HuH-7.5 (cell line): ENCODE measurements around the gene CTNNA3.

Experiments used
- DNase-seq: peaks from one replicate; pipeline ENCODE4 v3.0.0; 2011; ENCODE audit warnings: low spot score

Gene CTNNA3

GRCh38 chr10:67011981-67012380, 684.0 kb downstream of the CTNNA3 start:
- no peak for DNase-seq

DNA sequence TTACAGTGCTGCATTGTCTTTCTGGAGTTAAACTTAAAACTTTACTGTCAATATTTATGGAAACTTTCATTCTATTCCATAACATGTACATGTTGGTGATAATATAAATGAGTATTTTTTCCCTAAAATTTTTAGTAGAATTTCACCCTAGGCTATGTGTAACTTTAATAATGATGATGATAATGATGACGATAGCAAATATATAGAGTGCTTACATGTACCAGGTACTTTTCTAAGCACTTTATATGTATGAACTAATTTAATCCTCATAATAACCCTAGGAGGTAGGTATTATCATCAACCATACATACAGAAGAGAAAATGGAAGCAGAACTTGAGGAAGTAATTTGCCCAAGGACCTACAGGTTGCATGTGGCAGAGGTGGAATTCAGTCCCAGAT, 684.5 kb downstream of the CTNNA3 start:
- no peak for DNase-seq

DNA sequence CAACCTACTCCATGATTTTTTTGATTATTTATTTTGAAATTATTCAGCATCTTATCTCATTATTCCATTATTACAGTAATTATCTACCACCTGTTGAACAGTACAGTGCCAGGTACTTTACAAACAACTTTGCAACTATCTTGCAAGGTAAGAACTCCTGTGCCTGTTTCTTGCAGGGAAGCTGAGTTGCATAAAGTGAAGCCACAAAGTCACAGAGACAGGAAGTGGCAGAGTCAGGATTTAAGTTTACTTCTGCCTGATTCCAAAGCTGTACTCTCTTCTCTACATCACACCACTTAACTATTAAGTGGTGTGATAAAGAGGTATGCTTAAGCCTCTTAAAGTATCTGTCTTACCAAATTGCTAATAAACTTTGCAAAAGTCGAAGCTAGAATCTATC, 690.0 kb downstream of the CTNNA3 start:
- no peak for DNase-seq

- no peak for DNase-seq
These were observed 691.3 kb downstream of the CTNNA3 start for GRCh38 chr10:67004690-67005089.

DNA sequence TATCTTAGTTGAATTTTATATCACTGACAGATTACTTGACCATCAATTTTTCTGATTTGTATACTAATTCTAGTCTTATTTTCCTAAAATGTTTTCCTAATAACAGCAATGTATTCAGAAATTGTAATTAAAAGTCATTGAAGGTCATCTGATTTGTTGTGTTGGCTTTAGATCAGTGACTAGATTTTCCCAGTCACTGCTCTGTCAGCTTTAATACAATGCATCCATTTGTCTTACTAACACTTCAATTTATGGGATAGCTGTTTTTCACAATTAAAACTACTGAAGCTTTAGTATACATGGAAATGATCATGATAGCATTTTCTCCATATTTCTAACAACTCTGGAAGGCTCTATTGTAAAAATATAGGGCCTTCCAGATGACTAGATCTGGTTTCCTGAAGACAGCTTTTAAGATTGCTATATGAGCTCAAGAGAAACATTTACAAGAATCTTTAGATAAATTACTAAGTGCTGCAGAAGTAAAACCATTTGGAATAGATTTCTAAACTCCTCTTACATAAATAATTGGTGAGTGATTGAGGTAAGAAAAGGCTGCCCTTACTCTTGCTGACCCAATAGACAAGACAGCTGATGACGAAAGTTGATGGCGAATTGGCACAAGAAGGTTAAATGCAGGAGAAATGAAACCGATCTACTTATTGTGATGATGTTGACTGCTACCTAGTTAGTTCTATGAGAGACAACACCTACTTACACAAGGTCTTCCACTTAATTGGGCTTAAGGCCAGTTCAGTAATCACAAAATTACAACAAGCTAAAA, 696.0 kb downstream of the CTNNA3 start:
- no peak for DNase-seq

GRCh38 chr10:66996996-66997395, 699.0 kb downstream of the CTNNA3 start:
- no peak for DNase-seq

- no peak for DNase-seq
These were observed 705.7 kb downstream of the CTNNA3 start for GRCh38 chr10:66990143-66990830.

- no peak for DNase-seq
These were observed 712.5 kb downstream of the CTNNA3 start for GRCh38 chr10:66983475-66983818.

DNA sequence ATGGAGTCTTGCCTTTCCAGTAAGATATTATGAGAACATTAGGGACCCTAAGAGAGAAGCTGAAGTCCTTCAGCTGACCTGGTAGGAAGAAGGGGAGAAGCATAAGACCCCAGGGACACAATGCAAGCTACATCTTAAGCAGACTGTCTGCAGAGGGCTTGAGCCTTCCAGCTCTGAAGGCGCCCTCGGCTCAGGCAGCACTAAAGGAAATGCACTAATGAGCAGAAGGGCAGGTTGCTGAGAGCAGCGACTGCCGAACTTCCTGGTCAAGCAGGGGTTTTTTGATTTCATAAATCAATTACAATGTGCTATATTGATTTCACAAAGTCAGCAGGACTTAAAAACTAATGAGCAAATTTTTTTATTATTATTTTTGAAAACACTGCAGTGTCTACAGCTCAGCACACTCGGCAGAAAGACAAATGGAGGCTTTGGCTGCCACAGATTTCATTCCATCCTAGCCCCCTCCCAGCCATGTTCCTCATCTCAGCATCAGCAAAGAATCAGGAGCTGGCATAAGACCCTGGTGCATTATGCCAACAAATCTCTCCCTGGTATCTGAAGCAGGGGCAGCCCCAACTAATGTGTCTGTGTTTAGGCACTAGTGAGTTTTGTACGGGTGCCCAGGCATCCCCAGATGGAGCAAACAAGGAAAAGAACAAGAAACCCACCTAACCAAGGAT, 713.1 kb downstream of the CTNNA3 start:
- no peak for DNase-seq

- DNase-seq, result no peak
These were observed 714.0 kb downstream of the CTNNA3 start for GRCh38 chr10:66982053-66982420.

DNA sequence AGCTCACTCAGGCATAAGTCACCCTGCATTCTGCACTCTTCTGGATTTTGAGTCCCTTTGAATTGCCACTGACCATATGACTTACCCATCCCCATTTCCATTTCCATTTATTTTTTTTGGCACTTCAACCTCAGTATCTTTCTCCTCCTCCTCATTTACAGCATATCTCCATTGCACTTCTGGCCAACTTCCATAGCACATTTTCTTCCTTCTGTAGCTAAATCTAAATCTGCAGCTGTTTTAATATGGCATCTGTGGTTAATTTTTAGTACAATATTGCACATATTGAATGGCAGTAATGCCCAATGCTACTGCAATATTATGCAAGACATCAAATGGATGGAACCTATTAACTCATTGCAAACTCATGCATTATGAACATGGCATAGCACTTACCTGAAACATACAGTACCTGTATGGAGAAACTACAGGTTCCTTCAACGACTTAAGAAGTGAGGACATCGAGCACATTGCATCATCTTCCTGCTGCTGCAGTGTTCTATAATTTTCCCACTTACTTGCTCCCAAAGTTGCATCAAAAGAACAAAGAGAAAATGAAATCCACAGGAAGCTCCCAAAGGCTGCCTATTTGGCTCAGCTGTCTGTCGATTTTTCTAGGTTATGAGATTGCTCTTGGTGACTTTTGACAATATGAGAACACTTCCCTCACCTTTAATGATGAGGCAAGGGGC, 714.5 kb downstream of the CTNNA3 start:
- DNase-seq, result no peak

DNA sequence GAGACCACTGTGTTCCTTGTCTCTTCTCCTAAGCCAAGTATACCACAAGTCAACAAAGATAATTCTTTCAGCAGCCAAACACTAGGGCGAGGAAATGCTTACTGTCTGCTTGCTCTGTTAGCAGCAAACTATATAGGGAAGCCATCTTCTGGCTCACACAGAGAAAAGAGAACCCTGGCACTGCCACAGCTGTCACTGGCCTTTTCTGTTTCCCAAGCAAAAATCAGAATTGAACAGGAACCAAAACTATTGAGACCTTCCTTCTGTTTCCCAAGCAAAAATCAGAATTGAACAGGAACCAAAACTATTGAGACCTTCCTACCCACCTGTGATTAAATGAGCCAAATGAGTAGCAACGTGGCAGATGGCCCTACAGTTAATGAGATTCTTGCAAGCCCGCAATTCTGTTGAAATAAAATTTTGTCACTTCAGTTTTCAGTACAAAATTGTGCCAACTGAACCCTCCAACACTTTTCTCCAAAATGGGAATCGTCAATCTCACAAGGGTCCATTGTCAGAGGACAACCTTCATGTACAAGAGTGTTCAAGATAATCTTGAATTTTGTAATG, 715.7 kb downstream of the CTNNA3 start:
- DNase-seq, result no peak

GRCh38 chr10:66964946-66965345, 731.0 kb downstream of the CTNNA3 start:
- DNase-seq, result no peak

- no peak for DNase-seq
These were observed 737.5 kb downstream of the CTNNA3 start for GRCh38 chr10:66958466-66958865.

DNA sequence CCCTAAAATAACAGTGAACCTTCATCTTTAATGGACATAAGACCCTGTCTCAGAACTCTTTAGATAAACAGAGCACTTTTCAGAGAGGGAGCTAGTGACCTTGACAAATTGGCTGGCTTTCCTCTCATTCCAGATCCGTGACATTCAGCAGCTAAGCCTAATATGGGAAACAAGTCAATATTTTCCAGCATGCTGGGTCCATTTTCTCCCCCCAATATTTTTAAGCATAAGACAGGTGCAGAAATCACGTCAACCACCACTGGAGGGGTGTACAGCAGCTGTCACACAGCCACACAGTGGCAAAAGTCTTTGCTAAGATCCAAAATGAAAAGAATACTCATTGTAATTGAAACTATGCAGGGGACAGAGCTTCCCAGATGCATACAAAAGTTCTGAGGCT, 744.1 kb downstream of the CTNNA3 start:
- no peak for DNase-seq

GRCh38 chr10:66943590-66943989, 752.4 kb downstream of the CTNNA3 start:
- no peak for DNase-seq

- no peak for DNase-seq
These were observed 753.6 kb downstream of the CTNNA3 start for GRCh38 chr10:66942407-66942806.

- DNase-seq, result no peak
These were observed 754.5 kb downstream of the CTNNA3 start for GRCh38 chr10:66941491-66941890.

DNA sequence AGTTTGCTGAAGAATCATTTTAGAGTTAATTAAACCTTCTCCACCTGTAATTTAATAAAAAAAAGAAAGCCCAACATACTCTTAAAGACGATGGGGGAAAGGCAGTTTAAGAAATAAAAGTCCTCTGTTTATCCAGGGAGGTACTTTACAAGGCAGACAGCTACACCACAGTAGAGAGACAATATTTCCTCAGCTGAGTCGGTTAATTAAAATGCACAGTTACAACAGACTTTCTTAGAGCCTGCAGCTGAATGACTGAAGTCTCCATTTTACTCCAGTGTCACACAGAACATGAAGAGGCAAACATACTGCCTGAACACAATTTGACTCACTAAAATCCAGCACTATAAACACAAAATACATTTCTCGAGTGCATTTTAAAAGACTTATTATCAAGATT, 755.0 kb downstream of the CTNNA3 start:
- DNase-seq, result no peak

- no peak for DNase-seq
These were observed 761.3 kb downstream of the CTNNA3 start for GRCh38 chr10:66934711-66935110.

- no peak for DNase-seq
These were observed 764.0 kb downstream of the CTNNA3 start for GRCh38 chr10:66931949-66932343.

DNA sequence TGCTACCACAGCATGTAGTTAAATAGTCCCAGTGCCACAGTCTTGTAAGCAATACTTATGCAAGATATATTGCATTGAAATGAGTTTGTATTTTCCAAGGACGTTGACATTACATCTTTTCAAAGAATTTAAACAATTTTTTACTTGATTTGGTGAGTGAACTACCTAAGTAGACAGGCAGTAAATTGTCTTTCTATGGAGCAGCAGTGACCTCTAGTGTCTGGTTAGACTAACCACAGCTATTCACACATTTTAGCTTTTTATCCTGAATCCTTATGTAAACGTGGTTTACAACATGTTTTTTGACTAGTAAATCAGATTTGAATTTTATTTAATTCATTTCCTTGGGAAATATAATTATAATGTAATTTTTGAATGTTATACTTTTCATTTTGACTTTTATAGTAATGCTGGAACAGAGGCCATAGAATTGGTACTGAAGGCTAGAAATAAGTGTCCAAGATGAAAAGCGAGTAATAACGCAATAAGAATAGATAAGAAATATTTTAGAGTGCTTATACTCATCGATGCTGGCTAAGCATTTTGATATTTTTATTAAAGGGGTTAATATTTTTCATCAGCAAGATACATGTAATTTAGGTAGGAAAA, 764.6 kb downstream of the CTNNA3 start:
- DNase-seq, result peak; percentile 3
